Loucy (cell line): ENCODE data around the gene ACTA1.

Experiments
- H2AFZ ChIP-seq: fragments of 200-600 bp; sonication (generic); 2 replicates; pipeline ENCODE4 v1.6.0; 2016; ENCODE audit warnings: antibody characterized with exemption, mild to moderate bottlenecking, low read length, moderate library complexity
- H3F3A ChIP-seq: fragments of 200-600 bp; 2 replicates; pipeline ENCODE4 v1.6.0; 2016; ENCODE audit warnings: antibody characterized with exemption, low read depth, mild to moderate bottlenecking
- H3K27me3 ChIP-seq: fragments of 200-600 bp; sonication (generic); 2 replicates; pipeline ENCODE4 v1.6.1; 2014; ENCODE audit warnings: low read length, mild to moderate bottlenecking; ENCODE audit not compliant: insufficient read depth, poor library complexity, severe bottlenecking
- H3K36me3 ChIP-seq: fragments of 200-600 bp; sonication (generic); 2 replicates; pipeline ENCODE4 v1.6.1; 2016; ENCODE audit warnings: low read length; ENCODE audit not compliant: insufficient read depth
- H3K4me1 ChIP-seq: fragments of 200-600 bp; sonication (generic); 2 replicates; pipeline ENCODE4 v1.5.1; 2014; ENCODE audit warnings: low read length, mild to moderate bottlenecking; ENCODE audit not compliant: insufficient read depth, poor library complexity, severe bottlenecking
- H3K4me2 ChIP-seq: fragments of 200-600 bp; sonication (generic); 2 replicates; pipeline ENCODE4 v1.6.0; 2014; ENCODE audit warnings: antibody characterized with exemption, low read length, low read depth, mild to moderate bottlenecking; ENCODE audit not compliant: poor library complexity, severe bottlenecking
- H3K4me3 ChIP-seq: fragments of 200-600 bp; sonication (generic); 2 replicates; pipeline ENCODE4 v1.5.1; 2014; ENCODE audit warnings: low read length, mild to moderate bottlenecking, mixed read lengths; ENCODE audit not compliant: poor library complexity, severe bottlenecking
- H3K79me2 ChIP-seq: fragments of 200-600 bp; sonication (generic); 2 replicates; pipeline ENCODE4 v1.6.1; 2014; ENCODE audit warnings: low read length; ENCODE audit not compliant: insufficient read depth
- H3K9ac ChIP-seq: fragments of 200-600 bp; sonication (generic); 2 replicates; pipeline ENCODE4 v1.6.0; 2014; ENCODE audit warnings: mild to moderate bottlenecking, low read depth, low read length, moderate library complexity; ENCODE audit not compliant: poor library complexity, severe bottlenecking
- H3K9me2 ChIP-seq: fragments of 200-600 bp; sonication (generic); replicated peaks from 2 replicates; pipeline ENCODE4 v1.6.1; 2016; ENCODE audit warnings: low read depth, low read length, mixed read lengths
- H3K9me3 ChIP-seq: fragments of 200-600 bp; sonication (generic); 2 replicates; pipeline ENCODE4 v1.6.1; 2014; ENCODE audit warnings: mild to moderate bottlenecking, antibody characterized with exemption, low read length, low read depth; ENCODE audit not compliant: insufficient read depth
- H4K20me1 ChIP-seq: fragments of 200-600 bp; sonication (generic); 2 replicates; pipeline ENCODE4 v1.6.0; 2014; ENCODE audit warnings: antibody characterized with exemption, low read length, mild to moderate bottlenecking; ENCODE audit not compliant: insufficient read depth, poor library complexity, severe bottlenecking
- EZH2phosphoT487 ChIP-seq: fragments of 200-600 bp; IDR thresholded peaks from 2 replicates; pipeline ENCODE4 v1.6.1; 2018; ENCODE audit warnings: antibody characterized with exemption, mild to moderate bottlenecking, moderate library complexity, borderline replicate concordance
- TF ChIP-seq, protein P1 (sequence below): fragments of 200-600 bp; sonication (generic); conservative IDR thresholded peaks from 2 replicates; pipeline ENCODE4 v1.5.1; 2014; ENCODE audit warnings: mild to moderate bottlenecking, antibody characterized with exemption, low read length

ACTA1 gene

DNA sequence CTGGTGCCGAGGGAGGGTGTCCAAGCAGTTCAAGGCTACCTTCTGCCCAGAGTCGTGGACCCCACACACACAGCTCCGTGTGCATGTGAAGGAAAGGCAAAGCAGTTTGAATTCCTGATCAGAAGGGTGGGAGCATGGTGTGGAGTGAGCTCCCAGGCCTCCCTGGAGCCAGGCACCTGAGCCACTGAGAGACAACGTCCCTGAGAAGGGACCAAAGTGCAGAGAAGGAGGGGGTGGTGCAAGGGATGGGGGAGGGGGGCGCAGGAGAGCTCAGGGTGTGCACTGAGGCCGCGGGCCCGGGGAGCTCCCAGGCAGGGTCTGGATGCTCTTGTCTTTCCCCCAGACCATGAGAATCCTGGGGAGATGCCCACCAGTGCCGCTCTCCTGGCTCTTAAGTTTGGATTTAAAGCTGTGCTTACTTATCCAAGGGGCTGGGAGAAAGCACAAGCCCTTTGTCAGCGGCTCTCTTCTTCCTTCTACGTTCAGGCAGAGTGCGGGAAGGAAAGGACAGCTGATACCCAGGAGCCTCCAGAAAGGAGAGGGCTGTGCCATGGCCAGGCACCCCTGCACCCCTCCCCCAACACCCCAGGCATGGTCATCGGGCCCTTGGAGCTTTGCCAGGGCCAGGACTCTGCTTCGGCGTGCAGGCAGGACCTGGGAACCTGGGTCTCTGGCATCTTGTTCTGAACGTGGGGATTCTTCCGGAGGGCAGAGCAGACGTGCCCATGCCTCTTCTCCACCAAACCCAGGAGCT is 24.1 kb downstream of the ACTA1 start:
- Histone ChIP-seq H3K9me2 (no peaks in the 10 kb centered on the region), H3K36me3 (no peaks in the 10 kb centered on the region), H3K79me2 (no peaks in the 10 kb centered on the region), H3K4me2 (no peak overlapping the region), H3K9ac (no peak overlapping the region), H2AFZ (no peak overlapping the region), H3K27me3 (no peaks in the 10 kb centered on the region), H3F3A (no peaks in the 10 kb centered on the region), H3K9me3 (no peaks in the 10 kb centered on the region), H3K4me1 (peaks cover 6% of the 10 kb centered on the region), H3K4me3 (no peak overlapping the region), H4K20me1 (no peaks in the 10 kb centered on the region)
- TF ChIP-seq EZH2phosphoT487 = no peak
- TF ChIP-seq, protein P1, sequence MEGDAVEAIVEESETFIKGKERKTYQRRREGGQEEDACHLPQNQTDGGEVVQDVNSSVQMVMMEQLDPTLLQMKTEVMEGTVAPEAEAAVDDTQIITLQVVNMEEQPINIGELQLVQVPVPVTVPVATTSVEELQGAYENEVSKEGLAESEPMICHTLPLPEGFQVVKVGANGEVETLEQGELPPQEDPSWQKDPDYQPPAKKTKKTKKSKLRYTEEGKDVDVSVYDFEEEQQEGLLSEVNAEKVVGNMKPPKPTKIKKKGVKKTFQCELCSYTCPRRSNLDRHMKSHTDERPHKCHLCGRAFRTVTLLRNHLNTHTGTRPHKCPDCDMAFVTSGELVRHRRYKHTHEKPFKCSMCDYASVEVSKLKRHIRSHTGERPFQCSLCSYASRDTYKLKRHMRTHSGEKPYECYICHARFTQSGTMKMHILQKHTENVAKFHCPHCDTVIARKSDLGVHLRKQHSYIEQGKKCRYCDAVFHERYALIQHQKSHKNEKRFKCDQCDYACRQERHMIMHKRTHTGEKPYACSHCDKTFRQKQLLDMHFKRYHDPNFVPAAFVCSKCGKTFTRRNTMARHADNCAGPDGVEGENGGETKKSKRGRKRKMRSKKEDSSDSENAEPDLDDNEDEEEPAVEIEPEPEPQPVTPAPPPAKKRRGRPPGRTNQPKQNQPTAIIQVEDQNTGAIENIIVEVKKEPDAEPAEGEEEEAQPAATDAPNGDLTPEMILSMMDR = no peak

DNA sequence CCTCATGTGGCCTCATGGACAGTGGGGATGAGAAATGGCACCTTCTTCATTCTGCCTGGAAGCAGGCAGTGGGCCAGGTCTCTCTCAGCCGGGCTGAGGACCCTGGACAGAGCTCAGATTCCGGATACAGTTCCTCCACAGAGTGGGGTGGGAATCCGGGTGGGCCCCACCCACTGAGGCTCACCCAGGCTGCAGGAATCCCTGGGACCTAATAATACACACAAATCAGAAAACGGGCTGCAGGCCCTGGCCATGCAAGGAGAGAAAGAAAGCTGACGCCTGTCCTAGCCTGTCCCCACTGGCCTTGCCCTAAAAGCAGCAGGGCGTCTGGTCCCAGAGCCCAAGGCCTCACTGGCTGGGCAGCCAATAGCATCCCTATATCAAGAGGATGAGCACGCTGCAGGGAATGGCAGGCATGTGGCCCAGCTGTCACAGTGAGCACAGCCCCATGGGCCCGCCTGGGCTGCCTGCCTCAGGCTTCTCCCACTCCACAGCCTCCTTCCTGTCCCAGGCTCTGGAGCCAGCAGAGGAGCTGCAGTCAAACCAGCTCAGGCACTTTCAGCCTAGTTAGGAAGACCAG is 25.3 kb downstream of the ACTA1 start:
- H3K4me1 ChIP-seq = peaks cover 6% of the 10 kb centered on the region
- H3K9ac ChIP-seq = no peak overlapping the region
- no peaks in the 10 kb centered on the region for H3K79me2 ChIP-seq
- no peaks in the 10 kb centered on the region for H3F3A ChIP-seq
- TF ChIP-seq EZH2phosphoT487 = no peak
- TF ChIP-seq, protein P1 = no peak
- H4K20me1 ChIP-seq = no peaks in the 10 kb centered on the region
- no peak overlapping the region for H3K4me2 ChIP-seq
- no peaks in the 10 kb centered on the region for H3K9me2 ChIP-seq
- no peak overlapping the region for H3K4me3 ChIP-seq
- no peaks in the 10 kb centered on the region for H3K27me3 ChIP-seq
- H3K9me3 ChIP-seq = no peaks in the 10 kb centered on the region
- no peaks in the 10 kb centered on the region for H3K36me3 ChIP-seq
- no peak overlapping the region for H2AFZ ChIP-seq

DNA sequence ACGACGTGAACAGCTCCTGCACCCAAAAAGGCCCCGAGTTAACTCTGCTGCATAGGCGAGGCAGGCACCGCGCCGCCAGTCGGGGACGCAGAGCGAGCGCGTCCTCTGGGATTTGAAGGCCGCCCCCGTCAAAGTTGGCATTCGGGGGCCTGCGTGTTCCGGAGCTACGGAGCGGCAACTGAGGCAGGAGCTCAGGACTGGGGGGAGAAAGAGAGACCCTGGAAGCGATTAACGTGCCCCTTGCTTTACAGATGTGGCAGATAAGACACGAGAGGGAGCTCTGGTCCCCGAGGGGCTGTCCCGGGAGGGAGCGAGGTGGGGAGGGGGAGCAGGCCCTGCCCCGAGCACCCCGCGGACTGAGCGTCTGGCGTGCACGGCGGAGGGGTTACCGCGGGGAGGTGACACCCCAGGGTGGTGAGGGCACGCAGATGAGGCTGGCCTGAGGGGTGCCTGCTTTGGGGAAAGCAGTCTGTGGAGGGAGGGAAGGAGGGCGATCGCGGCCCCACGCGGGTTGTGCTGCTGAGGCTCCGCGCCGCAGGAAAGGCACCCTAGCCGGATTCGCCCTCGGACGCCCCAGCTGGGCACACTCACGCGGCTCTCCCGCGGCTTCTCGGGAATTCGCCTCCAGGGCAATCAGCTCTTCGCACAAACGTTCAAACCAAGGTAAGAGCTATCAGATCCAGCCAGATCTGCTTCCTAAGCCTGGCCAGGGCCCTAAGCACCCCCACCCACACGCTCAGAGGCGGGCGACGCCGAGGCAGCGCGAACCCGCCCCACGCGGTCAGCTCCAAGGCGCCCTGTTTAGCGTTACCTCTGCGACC is 26.5 kb downstream of the ACTA1 start:
- no peak overlapping the region for H3K9ac ChIP-seq
- H3K4me2 ChIP-seq = no peak overlapping the region
- no peaks in the 10 kb centered on the region for H3F3A ChIP-seq
- no peaks in the 10 kb centered on the region for H3K27me3 ChIP-seq
- H2AFZ ChIP-seq = no peak overlapping the region
- H3K9me2 ChIP-seq = no peaks in the 10 kb centered on the region
- no peak overlapping the region for H3K4me3 ChIP-seq
- no peaks in the 10 kb centered on the region for H3K9me3 ChIP-seq
- H3K36me3 ChIP-seq = no peaks in the 10 kb centered on the region
- H4K20me1 ChIP-seq = no peaks in the 10 kb centered on the region
- TF ChIP-seq, protein P1 = no peak
- no peak for TF ChIP-seq EZH2phosphoT487
- peaks cover 6% of the 10 kb centered on the region for H3K4me1 ChIP-seq
- H3K79me2 ChIP-seq = no peaks in the 10 kb centered on the region
